K562 (cell line): Measurements from ENCODE around the gene ODC1. TPM values are rescaled to one million over a fixed set of nuclear protein-coding genes. Genes with fewer than 3 reads are reported as not detected.

ENCODE experiments used
- ATAC-seq: fragments of 200-7000 bp; cut with Tn5 transposase; 3 replicates; pipeline ENCODE4 v1.9.1; 2020; ENCODE audit warnings: moderate library complexity
- BruUV-seq: library from RNA; stranded (reverse); fragments of 400-500 nt; replicated peaks from 2 replicates; lab custom pipeline; 2021; lab: Mats Ljungman, UMichigan
- CTCF ChIA-PET: fragments of 300-600 bp; formaldehyde crosslinking; extraction: SDS; loops from one replicate; lab custom pipeline; 2021; ENCODE audit warnings: low intra/inter-chr PET ratio; lab: Yijun Ruan, JAX
- POLR2A ChIA-PET: fragments of 300-600, 350-650 bp; sonication (Branson Sonifier 250); formaldehyde crosslinking; extraction: SDS; loops from one replicate; lab custom pipeline; 2021; ENCODE audit warnings: antibody characterized with exemption, inconsistent platforms; lab: Yijun Ruan, JAX
- DNase-seq, 4 experiments: peaks; one replicate each; pipeline versions ENCODE4 v3.0.0 to v3.0.0-alpha.2; 2011 to 2018; ENCODE audit warnings: low spot score in 3 of 4, mixed read lengths in 3 of 4; ENCODE audit errors: extremely low read depth in 1 of 4
- FAIRE-seq: peaks from 2 replicates; lab custom pipeline; 2011; peaks lifted over from hg19 to GRCh38; lab: Jason Lieb, UNC
- H2AFZ ChIP-seq: 2 replicates; pipeline ENCODE4 v1.6.0; 2011; ENCODE audit warnings: low read depth, low read length, control low read depth, inconsistent platforms
- H3K27ac ChIP-seq: fragments of 200-600 bp; 3 replicates; pipeline ENCODE4 v1.8.0; 2011; ENCODE audit warnings: low read depth, mild to moderate bottlenecking, control low read depth, inconsistent platforms, low read length, moderate library complexity, mixed read lengths; ENCODE audit errors: extremely low read depth
- H3K27me3 ChIP-seq, 2 experiments: fragments of 300-600 bp in 1 of 2; 2 replicates in 1 of 2; 3 replicates in 1 of 2; pipeline versions ENCODE4 v1.6.0 to v1.8.0; 2011; ENCODE audit warnings: inconsistent platforms in 2 of 2, low read length in 2 of 2, mild to moderate bottlenecking in 1 of 2, mixed read lengths in 1 of 2, moderate library complexity in 1 of 2; ENCODE audit not compliant: control insufficient read depth in 2 of 2, insufficient read depth in 2 of 2
- H3K36me3 ChIP-seq: fragments of 300-600 bp; 3 replicates; pipeline ENCODE4 v1.8.0; 2011; ENCODE audit warnings: mild to moderate bottlenecking, low read length, inconsistent platforms; ENCODE audit not compliant: control insufficient read depth, insufficient read depth
- H3K4me1 ChIP-seq, 2 experiments: fragments of 200-600 bp in 1 of 2; replicated peaks in 1 of 2; 2 replicates in 1 of 2; 3 replicates in 1 of 2; pipeline versions ENCODE4 v1.5.1 to v1.8.0; 2011; ENCODE audit warnings: inconsistent platforms in 2 of 2, low read length in 2 of 2, mild to moderate bottlenecking in 1 of 2, mixed read lengths in 1 of 2, moderate library complexity in 1 of 2; ENCODE audit not compliant: control insufficient read depth in 2 of 2, insufficient read depth in 2 of 2
- H3K4me2 ChIP-seq: 2 replicates; pipeline ENCODE4 v1.6.1; 2011; ENCODE audit warnings: low read length, control low read depth, inconsistent platforms, mixed read lengths; ENCODE audit not compliant: insufficient read depth
- H3K4me3 ChIP-seq: fragments of 200-600 bp; sonication (generic), shearing (Covaris generic); 2 replicates; pipeline ENCODE4 v1.5.1; 2016; ENCODE audit warnings: control low read depth, inconsistent platforms
- H3K79me2 ChIP-seq: fragments of 200-600 bp; 3 replicates; pipeline ENCODE4 v1.8.0; 2011; ENCODE audit warnings: low read length, inconsistent platforms; ENCODE audit not compliant: control insufficient read depth, insufficient read depth
- H3K9ac ChIP-seq, 2 experiments: 2 replicates each; pipeline versions ENCODE4 v1.6.0 to v1.6.1; 2011; ENCODE audit warnings: low read depth in 2 of 2, low read length in 2 of 2, control low read depth in 1 of 2, inconsistent platforms in 1 of 2, mild to moderate bottlenecking in 1 of 2, mixed read lengths in 1 of 2; ENCODE audit not compliant: insufficient read depth in 1 of 2
- H3K9me1 ChIP-seq: one replicate; pipeline ENCODE4 v1.6.0; 2011; ENCODE audit warnings: inconsistent platforms, mild to moderate bottlenecking, low read length, moderate library complexity; ENCODE audit not compliant: control insufficient read depth, insufficient read depth
- H3K9me3 ChIP-seq: replicated peaks from 2 replicates; pipeline ENCODE4 v1.5.1; 2011; ENCODE audit warnings: low read depth, low read length, inconsistent platforms; ENCODE audit not compliant: control insufficient read depth, insufficient read depth
- H4K20me1 ChIP-seq: replicated peaks from 2 replicates; pipeline ENCODE4 v1.6.1; 2011; ENCODE audit warnings: low read length, inconsistent platforms, mixed read lengths; ENCODE audit not compliant: control insufficient read depth, insufficient read depth
- AFF4 ChIP-seq: sonication (generic); formaldehyde crosslinking; IDR thresholded peaks from 2 replicates; pipeline ENCODE4 v1.8.0; 2023; ENCODE audit warnings: mild to moderate bottlenecking, missing genetic modification reagents
- ZKSCAN3 ChIP-seq: fragments of 250-450 bp; sonication (Bioruptor Pico); IDR thresholded peaks from 2 replicates; pipeline ENCODE4 v1.4.0; 2020
- ZNF121 ChIP-seq: sonication (generic); formaldehyde crosslinking; conservative IDR thresholded peaks from 2 replicates; pipeline ENCODE4 v1.8.0; 2022; ENCODE audit warnings: missing genetic modification reagents
- WGBS: fragments of 100-300 bp; shearing (Covaris generic); methylation state at CpG from one replicate; pipeline ENCODE4 v1.1.6; 2016; ENCODE audit warnings: low coverage, mixed read lengths; ENCODE audit not compliant: insufficient coverage; ENCODE audit errors: missing lambda C conversion rate; 5-methylcytosine and 5-hydroxymethylcytosine counted together
- in situ Hi-C: fragments of 300-500 bp; cut with MboI; formaldehyde crosslinking; loops from 4 replicates; pipeline ENCODE4 v1.15.0; 2018; ENCODE audit warnings: inconsistent platforms, mixed read lengths
- intact Hi-C: fragments of 100-400 bp; cut with micrococcal nuclease; formaldehyde crosslinking; loops from 2 replicates; pipeline ENCODE4 v1.14.2; 2022
- polyA plus RNA-seq, 8 experiments: library from polyadenylated mRNA; depleted of rRNA in 4 of 8; stranded (reverse) in 5 of 8; unstranded in 3 of 8; fragments of >200 nt; fragmentation: Nextera tagmentation in 2 of 8; fragmentation: Illumina TruSeq in 1 of 8; extraction: Ambion mirVana in 2 of 8; extraction: Trizol in 1 of 8; gene quantifications; 2 replicates each; pipeline versions ENCODE4 v1.2.1 to v1.2.3, GENCODE V29; 2011 to 2014; ENCODE audit warnings: inconsistent platforms in 1 of 8, missing spikeins in 1 of 8
- total RNA-seq, 7 experiments: library from RNA; depleted of rRNA in 6 of 7; stranded (reverse); fragments of >200 nt in 6 of 7; fragmentation: Illumina TruSeq in 2 of 7; extraction: Trizol in 2 of 7; gene quantifications; 2 replicates each; pipeline versions ENCODE4 v1.2.1 to v1.2.3, GENCODE V29; 2011 to 2021; ENCODE audit warnings: low replicate concordance in 1 of 7

The ODC1 gene
- total and polyA plus RNA-seq, 9 of the 15 experiments (the other 6 are each of a cell fraction or from before 2014, with no cell fraction given) = 142 to 563 (median 457) TPM

DNA sequence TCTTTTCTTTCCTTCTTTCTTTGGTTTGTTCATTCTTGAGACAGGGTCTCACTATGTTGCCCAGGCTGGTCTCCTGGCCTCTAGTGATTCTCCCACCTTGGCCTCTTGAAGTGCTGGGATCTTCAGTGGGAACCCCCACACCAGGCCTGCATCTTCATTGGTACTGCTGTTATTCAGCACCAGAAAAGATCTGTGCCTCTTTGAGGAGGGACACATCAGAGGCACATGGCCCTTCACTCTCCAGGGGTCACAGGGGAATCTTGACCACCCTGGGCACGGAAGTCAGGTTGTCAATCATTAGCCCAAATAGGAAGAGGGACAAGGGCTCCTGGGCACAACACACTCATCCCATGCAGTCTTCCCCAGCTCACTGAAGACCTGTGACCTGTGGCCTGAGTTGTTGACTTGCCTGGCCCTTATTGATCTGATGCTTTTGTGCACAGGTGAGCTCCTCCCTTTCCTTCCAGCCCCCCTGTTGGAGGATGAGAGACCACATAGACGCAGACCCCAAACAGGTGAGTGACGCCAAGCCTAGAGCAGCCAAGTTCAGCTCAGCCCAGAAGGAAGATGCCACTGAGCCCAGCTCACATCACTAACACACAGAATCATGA is 33.0 kb upstream of the ODC1 start:
- TF ChIP-seq ZKSCAN3 (CRISPR knock-in tag) (no peak), ZNF121 (CRISPR knock-in tag) (peak; percentile 52), AFF4 (CRISPR knock-in tag) (no peak)
- TF ChIP-seq, all 486 proteins: peak for 1

More for the DNA sequence above, 33.0 kb upstream of the ODC1 start:
- H4K20me1 ChIP-seq = 0 out of 2 replicates have a peak, but pooled peaks cover 5% of the 10 kb centered on the region
- FAIRE-seq (no peak), ATAC-seq (no peak), DNase-seq (no peak)
- no peaks in the 10 kb centered on the region for H3K36me3 ChIP-seq
- BruUV-seq = no TSS peak
- no peaks in the 10 kb centered on the region for H3K9me1 ChIP-seq
- no peaks in the 10 kb centered on the region for H3K79me2 ChIP-seq
- 4% methylated on average over 3 of the region's 3 CpGs for WGBS
- in situ Hi-C loops = no loop called here
- H3K9me3 ChIP-seq = no peaks in the 10 kb centered on the region
- H3K4me1 ChIP-seq = peaks cover 0 to 8% of the 10 kb centered on the region in 2 experiments; a peak in 2 of 5 replicates
- H3K27me3 ChIP-seq = peaks cover 23 to 36% of the 10 kb centered on the region in 2 experiments
- no peak overlapping the region for H3K27ac ChIP-seq
- no peak overlapping the region for H3K9ac ChIP-seq
- H3K4me3 ChIP-seq = no peak overlapping the region
- intact Hi-C loops = no loop called here
- ChIA-PET CTCF (no interaction called here), POLR2A (interaction anchor here (0.6 to 1.8 kb wide), 3 partner anchors 8 to 59 kb away, joined by 3 to 5 read pairs (median 3); no protein-coding TSS in a partner anchor)
- H2AFZ ChIP-seq = no peak overlapping the region
- no peak overlapping the region for H3K4me2 ChIP-seq
